PC-3 (cell line): ENCODE measurements around the gene BLMH. TPM values are rescaled to one million over a fixed set of nuclear protein-coding genes. Genes with fewer than 3 reads are reported as not detected.
"Not testable (repeated sequence)": the region's sequence is repeated elsewhere in the genome, so short reads cannot be mapped to it uniquely, and the experiment has no call there.

Experiments used
- ATAC-seq: fragments of 200-7000 bp; cut with Tn5 transposase; 2 replicates; pipeline ENCODE4 v1.9.1; 2020; ENCODE audit warnings: mild to moderate bottlenecking, moderate library complexity
- BruUV-seq: library from RNA; stranded (reverse); fragments of 400-500 nt; replicated peaks from 2 replicates; lab custom pipeline; 2021; lab: Mats Ljungman, UMichigan
- CTCF ChIA-PET: fragments of 300-600 bp; sonication (Branson Sonifier 250); formaldehyde crosslinking; loops from one replicate; lab custom pipeline; 2022; ENCODE audit warnings: antibody characterized with exemption; lab: Charles Lee
- POLR2A ChIA-PET: fragments of 300-600 bp; sonication (Branson Sonifier 250); formaldehyde crosslinking; loops from one replicate; lab custom pipeline; 2022; ENCODE audit warnings: antibody characterized with exemption; ENCODE audit not compliant: unreplicated experiment; lab: Charles Lee
- DNase-seq: peaks from one replicate; pipeline ENCODE4 v3.0.0-alpha.2; 2015
- H2AFZ ChIP-seq: fragments of 300-600 bp; sonication (generic); 2 replicates; pipeline ENCODE4 v1.6.0; 2016; ENCODE audit warnings: antibody characterized with exemption, low read length
- H3F3A ChIP-seq: fragments of 300-600 bp; sonication (generic); one replicate; pipeline ENCODE4 v1.6.0; 2017; ENCODE audit warnings: antibody characterized with exemption, low read length, control low read depth, mild to moderate bottlenecking; ENCODE audit not compliant: unreplicated experiment
- H3K27ac ChIP-seq: fragments of 300-600 bp; sonication (generic); 2 replicates; pipeline ENCODE4 v1.5.1; 2016; ENCODE audit warnings: mild to moderate bottlenecking, low read length
- H3K27me3 ChIP-seq: fragments of 300-600 bp; sonication (generic); 2 replicates; pipeline ENCODE4 v1.6.1; 2016; ENCODE audit warnings: low read length, mixed read lengths
- H3K36me3 ChIP-seq: fragments of 300-600 bp; sonication (generic); 2 replicates; pipeline ENCODE4 v1.6.1; 2016; ENCODE audit warnings: low read depth, mixed run types, low read length, mixed read lengths
- H3K4me1 ChIP-seq: fragments of 300-600 bp; sonication (generic); 2 replicates; pipeline ENCODE4 v1.5.1; 2016; ENCODE audit warnings: low read length; ENCODE audit not compliant: insufficient read depth
- H3K4me2 ChIP-seq: fragments of 300-600 bp; sonication (generic); 2 replicates; pipeline ENCODE4 v1.6.0; 2016; ENCODE audit warnings: low read length
- H3K4me3 ChIP-seq: fragments of 300-600 bp; sonication (generic); 2 replicates; pipeline ENCODE4 v1.5.1; 2016; ENCODE audit warnings: mild to moderate bottlenecking, low read length, mixed read lengths
- H3K79me2 ChIP-seq: fragments of 300-600 bp; sonication (generic); 2 replicates; pipeline ENCODE4 v1.6.1; 2017; ENCODE audit warnings: low read length, mixed read lengths
- H3K9ac ChIP-seq: fragments of 300-600 bp; sonication (generic); 2 replicates; pipeline ENCODE4 v1.6.0; 2016; ENCODE audit warnings: mild to moderate bottlenecking, low read length
- H3K9me2 ChIP-seq: fragments of 300-600 bp; sonication (generic); replicated peaks from 2 replicates; pipeline ENCODE4 v1.6.1; 2016; ENCODE audit warnings: mixed run types, low read length, mixed read lengths
- H3K9me3 ChIP-seq: fragments of 300-600 bp; sonication (generic); 2 replicates; pipeline ENCODE4 v1.6.1; 2016; ENCODE audit warnings: low read length, mixed read lengths
- H4K20me1 ChIP-seq: fragments of 300-600 bp; sonication (generic); 2 replicates; pipeline ENCODE4 v1.6.1; 2016; ENCODE audit warnings: low read length, mixed read lengths
- EZH2 ChIP-seq: fragments of 300-600 bp; sonication (generic); IDR thresholded peaks from one replicate; pipeline ENCODE4 v1.6.1; 2017; ENCODE audit warnings: antibody characterized with exemption, mild to moderate bottlenecking, low read length; ENCODE audit not compliant: unreplicated experiment
- EZH2phosphoT487 ChIP-seq: fragments of 300-600 bp; sonication (generic); IDR thresholded peaks from 2 replicates; pipeline ENCODE4 v1.6.1; 2018; ENCODE audit warnings: mild to moderate bottlenecking, antibody characterized with exemption, low read length, borderline replicate concordance
- intact Hi-C: fragments of 100-400 bp; cut with micrococcal nuclease; formaldehyde crosslinking; loops from 2 replicates; pipeline ENCODE4 v1.9.0; 2023
- total RNA-seq: library from RNA; depleted of rRNA; stranded (reverse); fragments of >200 nt; gene quantifications from 2 replicates; pipeline ENCODE4 v1.2.3, GENCODE V29; 2014
- TF ChIP-seq, protein P1 (sequence below): fragments of 300-600 bp; sonication (generic); conservative IDR thresholded peaks from 2 replicates; pipeline ENCODE4 v1.5.1; 2017; ENCODE audit warnings: antibody characterized with exemption, low read depth, mild to moderate bottlenecking, low read length

Gene BLMH
- total RNA-seq, 1 experiment from 2014 or later: 15.9 TPM

DNA sequence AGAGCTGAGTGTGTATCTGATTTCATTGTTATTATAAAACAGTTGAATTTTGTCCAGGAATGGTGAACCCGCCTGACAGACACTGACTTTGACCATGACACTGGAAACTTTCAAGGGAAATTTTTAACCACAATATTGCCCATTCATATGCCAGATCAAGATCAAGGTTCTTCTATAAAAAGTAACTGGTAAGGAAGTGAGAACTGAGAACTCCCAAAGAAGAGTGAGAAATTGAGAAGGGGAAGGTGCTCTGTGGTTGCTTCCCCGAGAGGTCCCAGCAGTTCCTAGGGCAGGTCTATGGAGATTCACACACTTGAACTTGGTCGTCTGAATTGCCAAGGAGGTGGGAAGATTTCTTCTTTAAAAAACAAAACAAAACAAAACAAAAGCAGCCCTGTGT is 83.5 kb downstream of the BLMH start:
- Histone ChIP-seq H3K4me1 (no peaks in the 10 kb centered on the region), H3K4me3 (no peak overlapping the region), H3K27ac (no peak overlapping the region), H3F3A (no peaks in the 10 kb centered on the region), H3K27me3 (no peaks in the 10 kb centered on the region), H2AFZ (no peak overlapping the region), H3K9ac (no peak overlapping the region), H3K36me3 (no peaks in the 10 kb centered on the region), H3K79me2 (no peaks in the 10 kb centered on the region), H3K4me2 (no peak overlapping the region), H4K20me1 (no peaks in the 10 kb centered on the region), H3K9me3 (no peaks in the 10 kb centered on the region), H3K9me2 (no peaks in the 10 kb centered on the region)
- POLR2A ChIA-PET: no interaction called here
- intact Hi-C loops: no loop called here
- DNase-seq: no peak
- ATAC-seq: no peak
- BruUV-seq: no TSS peak
- TF ChIP-seq EZH2: no peak
- TF ChIP-seq, protein P1, sequence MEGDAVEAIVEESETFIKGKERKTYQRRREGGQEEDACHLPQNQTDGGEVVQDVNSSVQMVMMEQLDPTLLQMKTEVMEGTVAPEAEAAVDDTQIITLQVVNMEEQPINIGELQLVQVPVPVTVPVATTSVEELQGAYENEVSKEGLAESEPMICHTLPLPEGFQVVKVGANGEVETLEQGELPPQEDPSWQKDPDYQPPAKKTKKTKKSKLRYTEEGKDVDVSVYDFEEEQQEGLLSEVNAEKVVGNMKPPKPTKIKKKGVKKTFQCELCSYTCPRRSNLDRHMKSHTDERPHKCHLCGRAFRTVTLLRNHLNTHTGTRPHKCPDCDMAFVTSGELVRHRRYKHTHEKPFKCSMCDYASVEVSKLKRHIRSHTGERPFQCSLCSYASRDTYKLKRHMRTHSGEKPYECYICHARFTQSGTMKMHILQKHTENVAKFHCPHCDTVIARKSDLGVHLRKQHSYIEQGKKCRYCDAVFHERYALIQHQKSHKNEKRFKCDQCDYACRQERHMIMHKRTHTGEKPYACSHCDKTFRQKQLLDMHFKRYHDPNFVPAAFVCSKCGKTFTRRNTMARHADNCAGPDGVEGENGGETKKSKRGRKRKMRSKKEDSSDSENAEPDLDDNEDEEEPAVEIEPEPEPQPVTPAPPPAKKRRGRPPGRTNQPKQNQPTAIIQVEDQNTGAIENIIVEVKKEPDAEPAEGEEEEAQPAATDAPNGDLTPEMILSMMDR: no peak
- TF ChIP-seq EZH2phosphoT487: no peak
- CTCF ChIA-PET: no interaction called here

DNA sequence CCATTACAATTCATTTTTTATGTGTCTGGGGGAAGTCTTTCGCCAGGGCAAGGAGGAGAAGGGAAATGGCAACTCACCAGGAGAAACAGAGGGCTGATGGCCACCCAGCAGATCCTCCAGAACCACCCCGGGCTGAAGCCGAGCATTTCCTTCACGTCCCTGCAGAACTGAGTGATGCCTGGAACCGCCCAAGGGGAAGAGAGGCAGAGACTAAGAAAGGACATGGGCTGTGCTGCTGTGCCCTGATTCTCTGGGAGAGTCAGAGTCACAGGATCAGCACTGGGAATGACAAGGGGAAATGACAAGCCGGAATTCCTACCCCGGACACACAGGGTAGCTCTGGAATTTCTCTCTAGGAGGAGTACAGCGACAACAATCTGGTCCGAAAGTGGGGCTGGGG is 84.1 kb downstream of the BLMH start:
- no peaks in the 10 kb centered on the region for H3K79me2 ChIP-seq
- H3K27me3 ChIP-seq: no peaks in the 10 kb centered on the region
- H3K4me1 ChIP-seq: no peaks in the 10 kb centered on the region
- no peaks in the 10 kb centered on the region for H3K36me3 ChIP-seq
- no peak for DNase-seq
- no peak overlapping the region for H3K27ac ChIP-seq
- no peak overlapping the region for H3K4me3 ChIP-seq
- ChIA-PET CTCF (no interaction called here), POLR2A (no interaction called here)
- H3K9me2 ChIP-seq: no peaks in the 10 kb centered on the region
- no peak overlapping the region for H2AFZ ChIP-seq
- no peak overlapping the region for H3K4me2 ChIP-seq
- intact Hi-C loops: no loop called here
- no peak for ATAC-seq
- BruUV-seq: no TSS peak
- H3F3A ChIP-seq: no peaks in the 10 kb centered on the region
- no peak for TF ChIP-seq EZH2
- TF ChIP-seq EZH2phosphoT487: no peak
- TF ChIP-seq, protein P1: no peak
- no peak overlapping the region for H3K9ac ChIP-seq
- no peaks in the 10 kb centered on the region for H4K20me1 ChIP-seq
- H3K9me3 ChIP-seq: no peaks in the 10 kb centered on the region

DNA sequence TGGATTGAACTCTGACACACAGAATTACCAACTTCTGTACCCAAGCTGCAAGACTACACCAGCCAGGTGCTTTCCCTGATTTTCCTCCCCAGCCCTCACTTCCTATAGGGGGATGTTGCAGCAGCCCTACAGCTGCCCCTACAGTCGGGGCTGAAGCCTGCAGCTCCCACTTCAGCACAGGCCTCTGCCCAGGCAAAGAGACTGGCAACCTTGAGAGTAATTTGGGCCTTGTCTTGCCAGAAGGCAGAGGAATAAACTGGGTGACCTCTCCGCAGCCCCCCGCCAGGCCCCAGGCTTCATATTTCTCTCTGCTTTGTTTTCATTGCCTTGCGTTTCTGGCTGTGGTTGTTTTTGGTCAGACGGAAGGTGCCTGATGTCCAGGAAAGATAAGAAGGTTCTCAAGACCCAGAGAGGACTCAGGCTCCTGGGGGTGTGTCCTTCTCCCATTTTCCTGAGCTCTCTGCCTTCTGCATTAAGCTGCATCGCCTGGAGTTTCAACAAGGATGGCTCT is 88.2 kb downstream of the BLMH start:
- Histone ChIP-seq H3K79me2 (no peaks in the 10 kb centered on the region), H3K27ac (no peak overlapping the region), H3K9me3 (no peaks in the 10 kb centered on the region), H3K36me3 (no peaks in the 10 kb centered on the region), H4K20me1 (no peaks in the 10 kb centered on the region), H3K9ac (no peak overlapping the region), H3K4me1 (no peaks in the 10 kb centered on the region), H3K4me2 (no peak overlapping the region), H3K4me3 (no peak overlapping the region), H3K9me2 (no peaks in the 10 kb centered on the region), H3K27me3 (no peaks in the 10 kb centered on the region), H3F3A (no peaks in the 10 kb centered on the region), H2AFZ (no peak overlapping the region)
- intact Hi-C loops: no loop called here
- no TSS peak for BruUV-seq
- no peak for ATAC-seq
- CTCF ChIA-PET: interaction anchor here (1.0 kb wide), 1 partner anchor 110 kb away, joined by 3 read pairs; no protein-coding TSS in a partner anchor
- no peak for TF ChIP-seq EZH2
- TF ChIP-seq, protein P1: no peak
- TF ChIP-seq EZH2phosphoT487: no peak
- no peak for DNase-seq
- POLR2A ChIA-PET: no interaction called here

DNA sequence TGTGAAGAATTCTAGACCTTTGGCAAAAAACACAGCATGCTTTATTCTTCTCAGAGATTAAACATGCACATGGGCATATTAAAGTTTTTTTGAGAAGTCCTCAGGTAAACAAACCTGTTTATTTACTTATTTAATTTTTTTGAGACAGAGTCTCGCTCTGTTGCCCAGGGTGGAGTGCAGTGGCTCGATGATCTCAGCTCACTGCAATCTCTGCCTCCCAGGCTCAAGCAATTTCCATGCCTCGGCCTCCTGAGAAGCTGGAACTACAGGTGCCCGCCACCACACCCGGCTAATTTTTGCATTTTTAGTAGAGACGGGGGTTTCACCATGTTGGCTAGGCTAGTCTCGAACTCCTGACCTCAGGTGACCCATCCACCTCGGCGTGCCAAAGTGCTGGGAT is 91.1 kb downstream of the BLMH start:
- H3K27me3 ChIP-seq, H3K9me3 ChIP-seq, H3F3A ChIP-seq, H3K4me1 ChIP-seq, H3K9ac ChIP-seq, ATAC-seq, POLR2A ChIA-PET, H3K4me2 ChIP-seq, BruUV-seq, H4K20me1 ChIP-seq, H3K9me2 ChIP-seq, H3K36me3 ChIP-seq, DNase-seq, intact Hi-C loops, H3K4me3 ChIP-seq, CTCF ChIA-PET, H3K79me2 ChIP-seq, H3K27ac ChIP-seq, H2AFZ ChIP-seq: not testable (repeated sequence)
